GM04504 (cell line): ENCODE data around the gene TMPRSS13.
"Not testable (repeated sequence)": the region's sequence is repeated elsewhere in the genome, so short reads cannot be mapped to it uniquely, and the experiment has no call there.

ENCODE experiments used
- DNase-seq: peaks from one replicate; pipeline ENCODE4 v3.0.0-alpha.2; 2012; ENCODE audit warnings: low read depth

TMPRSS13 gene

GRCh38 chr11:117872420-117872961, 56.7 kb downstream of the TMPRSS13 start:
- DNase-seq: no peak

GRCh38 chr11:117871784-117872183, 57.4 kb downstream of the TMPRSS13 start:
- no peak for DNase-seq

- no peak for DNase-seq
Observed at GRCh38 chr11:117871160-117871559, 58.0 kb downstream of the TMPRSS13 start.

GRCh38 chr11:117870103-117870952, 58.9 kb downstream of the TMPRSS13 start:
- no peak for DNase-seq

GRCh38 chr11:117869604-117870003, 59.6 kb downstream of the TMPRSS13 start:
- DNase-seq: no peak

GRCh38 chr11:117868815-117869561, 60.2 kb downstream of the TMPRSS13 start:
- DNase-seq: no peak

GRCh38 chr11:117868088-117868487, 61.1 kb downstream of the TMPRSS13 start:
- no peak for DNase-seq

- no peak for DNase-seq
Observed at GRCh38 chr11:117866526-117866925, 62.7 kb downstream of the TMPRSS13 start.

- DNase-seq: not testable (repeated sequence)
Observed at GRCh38 chr11:117865546-117865945, 63.7 kb downstream of the TMPRSS13 start.

GRCh38 chr11:117863383-117863782, 65.8 kb downstream of the TMPRSS13 start:
- no peak for DNase-seq

GRCh38 chr11:117862753-117863152, 66.4 kb downstream of the TMPRSS13 start:
- no peak for DNase-seq

GRCh38 chr11:117862019-117862725, 67.0 kb downstream of the TMPRSS13 start:
- no peak for DNase-seq

GRCh38 chr11:117861151-117862018, 67.8 kb downstream of the TMPRSS13 start:
- DNase-seq: no peak

- DNase-seq: no peak
Observed at GRCh38 chr11:117860139-117860538, 69.1 kb downstream of the TMPRSS13 start.

- DNase-seq: no peak
Observed at GRCh38 chr11:117859488-117860112, 69.6 kb downstream of the TMPRSS13 start.

GRCh38 chr11:117859061-117859460, 70.1 kb downstream of the TMPRSS13 start:
- DNase-seq: no peak

- no peak for DNase-seq
Observed at GRCh38 chr11:117857734-117858414, 71.3 kb downstream of the TMPRSS13 start.

GRCh38 chr11:117855912-117856651, 73.1 kb downstream of the TMPRSS13 start:
- no peak for DNase-seq

- DNase-seq: no peak
Observed at GRCh38 chr11:117855186-117855845, 73.9 kb downstream of the TMPRSS13 start.
